Activated effector memory CD4-positive, alpha-beta T cell treated with anti-CD3 and anti-CD28 coated beads, Interleukin-2, amount 50 U/mL, for 16 hours (primary cell): ENCODE data around the gene TTC27.
"Not testable (repeated sequence)": the region's sequence is repeated elsewhere in the genome, so short reads cannot be mapped to it uniquely, and the experiment has no call there.

ENCODE experiments used
- DNase-seq: peaks from one replicate; pipeline ENCODE4 v3.0.0-alpha.2; 2020

TTC27 gene

GRCh38 chr2:32812316-32812715 is 184.5 kb downstream of the TTC27 start:
- DNase-seq: no peak

- no peak for DNase-seq
Observed at GRCh38 chr2:32820088-32820487, 192.2 kb downstream of the TTC27 start.

- DNase-seq: no peak
Observed at GRCh38 chr2:32820701-32821100, 192.9 kb downstream of the TTC27 start.

GRCh38 chr2:32824070-32824809 is 196.4 kb downstream of the TTC27 start:
- DNase-seq: no peak

- DNase-seq: no peak
Observed at GRCh38 chr2:32825291-32825712, 197.5 kb downstream of the TTC27 start.

- DNase-seq: no peak
Observed at GRCh38 chr2:32830196-32830595, 202.3 kb downstream of the TTC27 start.

- DNase-seq: no peak
Observed at GRCh38 chr2:32832821-32833220, 205.0 kb downstream of the TTC27 start.

- no peak for DNase-seq
Observed at GRCh38 chr2:32833709-32834108, 205.9 kb downstream of the TTC27 start.

- no peak for DNase-seq
Observed at GRCh38 chr2:32835148-32835547, 207.3 kb downstream of the TTC27 start.

- DNase-seq: no peak
Observed at GRCh38 chr2:32836933-32837332, 209.1 kb downstream of the TTC27 start.

GRCh38 chr2:32838418-32838817 is 210.6 kb downstream of the TTC27 start:
- no peak for DNase-seq

GRCh38 chr2:32838949-32839348 is 211.1 kb downstream of the TTC27 start:
- no peak for DNase-seq

- no peak for DNase-seq
Observed at GRCh38 chr2:32841931-32842898, 214.4 kb downstream of the TTC27 start.

- no peak for DNase-seq
Observed at GRCh38 chr2:32843699-32844098, 215.8 kb downstream of the TTC27 start.

GRCh38 chr2:32844253-32844652 is 216.4 kb downstream of the TTC27 start:
- no peak for DNase-seq

- DNase-seq: not testable (repeated sequence)
Observed at GRCh38 chr2:32846274-32846673, 218.4 kb downstream of the TTC27 start.

- DNase-seq: no peak
Observed at GRCh38 chr2:32847734-32848133, 219.9 kb downstream of the TTC27 start.

GRCh38 chr2:32849456-32850194 is 221.8 kb downstream of the TTC27 start:
- DNase-seq: no peak

- DNase-seq: no peak
Observed at GRCh38 chr2:32851777-32852439, 224.1 kb downstream of the TTC27 start.

GRCh38 chr2:32852856-32853255 is 225.0 kb downstream of the TTC27 start:
- no peak for DNase-seq

GRCh38 chr2:32856891-32857290 is 229.0 kb downstream of the TTC27 start:
- no peak for DNase-seq

GRCh38 chr2:32858713-32859112 is 230.9 kb downstream of the TTC27 start:
- DNase-seq: no peak

GRCh38 chr2:32860385-32860784 is 232.5 kb downstream of the TTC27 start:
- no peak for DNase-seq
